ENCODE results near the gene IL18RAP.

- TF ChIP-seq MAX (IDR thresholded peaks at IDR 0.05) (no peak), EP300 (IDR thresholded peaks at IDR 0.05; ENCODE audit: borderline replicate concordance) (no peak), CREB1 (IDR thresholded peaks at IDR 0.05; ENCODE audit: low read depth) (no peak), FOXM1 (IDR thresholded peaks at IDR 0.05; ENCODE audit: borderline replicate concordance, low read depth) (no peak)
These were observed 26.9 kb upstream of the IL18RAP start for GRCh38 chr2:102396012-102396411.
